ENCODE results near the gene CFL1. TPM values are rescaled to one million over a fixed set of nuclear protein-coding genes. Genes with fewer than 3 reads are reported as not detected.

CFL1 gene
- total and polyA plus RNA-seq, 8 donors, result 389 to 1,430 (median 667) TPM

DNA sequence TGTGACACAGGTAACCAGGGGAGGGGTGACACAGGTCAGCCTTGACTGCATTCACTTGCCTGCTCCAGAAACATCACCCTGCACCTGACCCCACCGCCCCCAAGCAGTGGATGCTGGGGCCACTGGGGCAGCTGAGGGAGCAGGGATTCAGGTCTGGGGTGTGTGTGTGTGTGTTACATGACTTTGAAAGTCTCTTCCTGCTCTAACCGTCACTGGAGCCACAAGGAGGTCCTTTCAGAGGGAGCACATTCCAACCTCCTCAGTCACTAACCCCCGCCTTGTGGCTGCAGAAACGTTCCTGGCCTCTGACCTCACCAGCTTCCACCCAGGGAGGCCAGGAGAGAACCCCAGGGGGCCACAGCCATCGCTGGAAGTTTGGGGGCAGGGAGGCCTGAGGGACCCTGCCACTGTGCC is 45.1 kb upstream of the CFL1 start:
- peaks cover 11 to 34% (median 19%) of the 10 kb centered on the region in 4 donors for H3K4me1 ChIP-seq
- no peaks in the 10 kb centered on the region for H3K9me3 ChIP-seq
- DNase-seq, result no peak
- no peak overlapping the region for H3K27ac ChIP-seq
- no peaks in the 10 kb centered on the region for H3K36me3 ChIP-seq
- peaks cover 0 to 11% (median 10%) of the 10 kb centered on the region in 3 donors for H3K27me3 ChIP-seq
- TF ChIP-seq, protein P1, sequence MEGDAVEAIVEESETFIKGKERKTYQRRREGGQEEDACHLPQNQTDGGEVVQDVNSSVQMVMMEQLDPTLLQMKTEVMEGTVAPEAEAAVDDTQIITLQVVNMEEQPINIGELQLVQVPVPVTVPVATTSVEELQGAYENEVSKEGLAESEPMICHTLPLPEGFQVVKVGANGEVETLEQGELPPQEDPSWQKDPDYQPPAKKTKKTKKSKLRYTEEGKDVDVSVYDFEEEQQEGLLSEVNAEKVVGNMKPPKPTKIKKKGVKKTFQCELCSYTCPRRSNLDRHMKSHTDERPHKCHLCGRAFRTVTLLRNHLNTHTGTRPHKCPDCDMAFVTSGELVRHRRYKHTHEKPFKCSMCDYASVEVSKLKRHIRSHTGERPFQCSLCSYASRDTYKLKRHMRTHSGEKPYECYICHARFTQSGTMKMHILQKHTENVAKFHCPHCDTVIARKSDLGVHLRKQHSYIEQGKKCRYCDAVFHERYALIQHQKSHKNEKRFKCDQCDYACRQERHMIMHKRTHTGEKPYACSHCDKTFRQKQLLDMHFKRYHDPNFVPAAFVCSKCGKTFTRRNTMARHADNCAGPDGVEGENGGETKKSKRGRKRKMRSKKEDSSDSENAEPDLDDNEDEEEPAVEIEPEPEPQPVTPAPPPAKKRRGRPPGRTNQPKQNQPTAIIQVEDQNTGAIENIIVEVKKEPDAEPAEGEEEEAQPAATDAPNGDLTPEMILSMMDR (IDR thresholded peaks at IDR 0.05), result no peak
- TF ChIP-seq EP300 (IDR thresholded peaks at IDR 0.05), result no peak
- no peak for TF ChIP-seq POLR2AphosphoS5 (IDR thresholded peaks at IDR 0.05)
- TF ChIP-seq POLR2A (IDR thresholded peaks at IDR 0.05), result no peak
- 0 to 31% (median 22%) methylated on average over 1 to 5 of the region's 5 CpGs for WGBS, 5 donors
- H3K4me3 ChIP-seq, result no peak overlapping the region
- intact Hi-C loops (cut with DNase I; ENCODE audit: low total_unique reads), result no loop called here

DNA sequence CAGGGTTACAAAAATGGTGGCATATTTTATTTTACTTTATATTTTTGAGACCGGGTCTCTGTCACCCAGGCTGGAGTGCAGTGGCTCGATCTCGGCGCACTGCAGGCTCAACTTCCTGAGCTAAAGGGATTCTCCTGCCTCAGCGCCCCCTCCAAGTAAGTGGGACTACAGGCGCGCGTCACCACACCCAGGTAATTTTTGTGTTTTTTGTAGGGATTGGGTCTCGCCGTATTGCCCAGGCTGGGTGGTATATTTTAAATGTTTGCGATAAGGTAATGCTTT is 42.9 kb upstream of the CFL1 start:
- 62 to 71% (median 66%) methylated on average over 11 of the region's 11 CpGs for WGBS, 5 donors
- peaks cover 0 to 7% (median 0%) of the 10 kb centered on the region in 4 donors for H3K36me3 ChIP-seq
- intact Hi-C loops (cut with DNase I; ENCODE audit: low total_unique reads), result no loop called here

DNA sequence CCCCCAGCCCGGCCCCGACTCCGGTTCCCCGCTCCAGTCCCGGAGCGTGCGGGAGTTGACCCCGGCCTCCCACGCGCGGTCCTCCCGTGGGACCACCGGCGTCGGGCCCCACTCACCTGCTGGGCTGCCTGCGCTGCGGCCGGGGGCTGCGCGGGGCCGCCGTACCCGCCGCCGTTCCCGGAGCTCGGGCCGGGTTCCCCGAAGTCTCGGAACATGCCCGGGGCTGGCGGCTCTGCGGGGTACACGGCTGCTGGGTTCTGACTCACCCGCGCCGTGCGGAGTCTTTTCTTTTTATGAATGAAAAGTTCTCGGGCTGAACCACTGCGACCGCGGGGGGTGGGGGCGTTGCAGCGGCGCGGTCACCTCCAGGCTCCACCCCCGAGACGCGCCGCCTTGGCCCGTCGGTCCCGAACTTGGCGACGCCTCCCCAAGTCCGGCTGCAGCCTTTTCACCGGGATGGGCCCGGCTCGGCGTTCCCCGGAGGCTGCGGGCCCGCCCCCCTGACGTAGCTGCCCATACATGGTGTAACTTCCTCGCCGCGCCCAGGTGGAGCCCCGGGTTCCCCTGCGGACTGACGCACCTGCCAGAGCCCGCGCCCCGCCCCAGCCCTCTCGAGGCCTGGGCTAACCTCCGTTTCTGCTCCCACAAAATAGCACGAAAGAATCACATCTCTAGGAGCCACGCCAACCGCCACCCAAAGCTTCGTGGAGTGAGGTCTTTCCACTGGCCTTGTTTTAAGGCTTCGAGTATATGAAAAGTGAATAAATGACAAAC is 42.3 kb upstream of the CFL1 start, which contains the start of gene FOSL1:
FOSL1 (minus strand) TSS at position 264 of the 774 bp plus-strand sequence; CDS start at position 215, 49 bp downstream.
- peak within 1 kb of the TSS; percentile 40 to 86 (median 83) for H3K27ac ChIP-seq
- peaks cover 0 to 11% (median 10%) of the 10 kb centered on the region in 3 donors for H3K27me3 ChIP-seq
- no peaks in the 10 kb centered on the region for H3K9me3 ChIP-seq
- TF ChIP-seq POLR2A (IDR thresholded peaks at IDR 0.05) (peak in 1 of 4 donors; percentile 35), POLR2AphosphoS5 (IDR thresholded peaks at IDR 0.05) (peak; percentile 57 to 92 (median 89)), EP300 (IDR thresholded peaks at IDR 0.05) (no peak)
- TF ChIP-seq, protein P1 (IDR thresholded peaks at IDR 0.05), result no peak
- peak; percentile 96 to 97 for DNase-seq
- intact Hi-C loops (cut with DNase I; ENCODE audit: low total_unique reads), result no loop called here
- H3K4me1 ChIP-seq, result peaks cover 11 to 46% (median 19%) of the 10 kb centered on the region in 4 donors
- H3K4me3 ChIP-seq, result peak within 1 kb of the TSS; percentile 57 to 66 (median 62)
- 1 to 3% (median 1%) methylated on average over 37 to 80 of the region's 80 CpGs for WGBS, 5 donors
- peaks cover 0 to 7% (median 0%) of the 10 kb centered on the region in 4 donors for H3K36me3 ChIP-seq

More for the DNA sequence above, 42.9 kb upstream of the CFL1 start:
- peak overlapping the region; percentile 40 to 86 (median 83) for H3K27ac ChIP-seq
- peak overlapping the region; percentile 57 to 66 (median 62) for H3K4me3 ChIP-seq
- DNase-seq, result no peak
- H3K9me3 ChIP-seq, result no peaks in the 10 kb centered on the region
- peaks cover 11 to 46% (median 19%) of the 10 kb centered on the region in 4 donors for H3K4me1 ChIP-seq
- TF ChIP-seq EP300 (IDR thresholded peaks at IDR 0.05), result no peak
- no peak for TF ChIP-seq POLR2AphosphoS5 (IDR thresholded peaks at IDR 0.05)
- no peak for TF ChIP-seq POLR2A (IDR thresholded peaks at IDR 0.05)
- TF ChIP-seq, protein P1 (IDR thresholded peaks at IDR 0.05), result no peak
- H3K27me3 ChIP-seq, result peaks cover 0 to 11% (median 10%) of the 10 kb centered on the region in 3 donors

DNA sequence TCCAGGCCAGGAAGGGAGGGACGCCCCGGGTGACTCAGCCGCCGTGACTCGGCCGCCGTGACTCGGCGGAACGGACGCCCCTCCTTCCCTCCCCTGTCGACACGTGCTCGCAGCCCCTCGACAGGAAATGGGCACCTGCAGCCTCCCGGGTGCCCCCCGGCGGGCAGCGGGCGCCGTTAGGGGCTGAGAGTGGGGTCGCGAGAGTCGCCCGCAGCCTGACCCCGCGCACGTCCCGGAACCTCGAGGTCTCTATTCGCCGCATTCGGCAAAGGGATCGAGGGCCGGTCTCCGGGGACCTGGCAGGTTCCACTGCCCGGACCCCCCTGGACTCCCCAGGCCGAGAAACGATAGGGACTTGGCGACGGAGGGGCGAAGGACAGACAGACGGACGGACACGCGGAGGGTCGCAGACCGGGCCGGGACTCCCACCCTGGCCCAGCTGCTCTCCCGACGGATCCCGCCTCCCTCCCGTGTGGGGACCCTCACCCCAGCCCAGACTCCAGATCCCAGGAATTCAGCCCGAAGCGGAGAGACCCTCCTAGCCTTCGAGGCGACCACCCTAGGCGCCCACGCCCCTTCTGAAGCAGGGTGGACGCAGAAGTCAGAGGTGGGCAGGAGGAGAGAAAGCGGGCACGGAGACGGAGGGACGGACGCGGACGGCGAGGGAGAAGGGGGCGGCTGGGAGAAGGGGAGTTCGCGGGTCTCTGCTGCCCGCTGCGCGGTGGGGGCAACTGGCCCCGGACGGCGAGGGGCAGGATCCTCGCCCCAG is 41.6 kb upstream of the CFL1 start:
- Histone ChIP-seq H3K4me1 (peaks cover 11 to 47% (median 19%) of the 10 kb centered on the region in 4 donors), H3K27me3 (peaks cover 0 to 11% (median 10%) of the 10 kb centered on the region in 3 donors), H3K9me3 (no peaks in the 10 kb centered on the region), H3K27ac (peak overlapping the region; percentile 40 to 86 (median 83)), H3K36me3 (peaks cover 0 to 7% (median 0%) of the 10 kb centered on the region in 4 donors), H3K4me3 (peak overlapping the region; percentile 57 to 66 (median 62))
- DNase-seq, result peak; percentile 67 to 85
- intact Hi-C loops (cut with DNase I; ENCODE audit: low total_unique reads), result no loop called here
- TF ChIP-seq POLR2A (IDR thresholded peaks at IDR 0.05) (no peak), POLR2AphosphoS5 (IDR thresholded peaks at IDR 0.05) (peak in 2 of 3 donors; percentile 31 to 71), EP300 (IDR thresholded peaks at IDR 0.05) (no peak)
- TF ChIP-seq, protein P1 (IDR thresholded peaks at IDR 0.05), result no peak
- WGBS, 5 donors, result 2% methylated on average over 27 to 78 of the region's 78 CpGs
